Inflammatory macrophage (primary cell): ENCODE measurements around the gene KCTD13.
"Not testable (repeated sequence)": the region's sequence is repeated elsewhere in the genome, so short reads cannot be mapped to it uniquely, and the experiment has no call there.

Experiments
- DNase-seq, 2 donors: peaks; one replicate each; pipeline ENCODE4 v3.0.0-alpha.2; 2020 to 2022
- total RNA-seq, 18 experiments: gene quantifications; one replicate each; lab custom pipeline; 2026; ENCODE audit warnings: mixed read lengths in 6 of 18, inconsistent platforms in 2 of 18; lab: John Stamatoyannopoulos, UW

The KCTD13 gene, protein sequence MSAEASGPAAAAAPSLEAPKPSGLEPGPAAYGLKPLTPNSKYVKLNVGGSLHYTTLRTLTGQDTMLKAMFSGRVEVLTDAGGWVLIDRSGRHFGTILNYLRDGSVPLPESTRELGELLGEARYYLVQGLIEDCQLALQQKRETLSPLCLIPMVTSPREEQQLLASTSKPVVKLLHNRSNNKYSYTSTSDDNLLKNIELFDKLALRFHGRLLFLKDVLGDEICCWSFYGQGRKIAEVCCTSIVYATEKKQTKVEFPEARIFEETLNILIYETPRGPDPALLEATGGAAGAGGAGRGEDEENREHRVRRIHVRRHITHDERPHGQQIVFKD
- total RNA-seq, result 5.9 to 25.2 (median 10.8) reads per million in 18 experiments

- peak; percentile 92 for DNase-seq
These were observed at the start of gene KCTD13 for GRCh38 chr16:29925781-29926710. Gene KCTD13 (minus strand): TSS chr16:29926226. CDS start chr16:29926033, 193 bp downstream.

DNA sequence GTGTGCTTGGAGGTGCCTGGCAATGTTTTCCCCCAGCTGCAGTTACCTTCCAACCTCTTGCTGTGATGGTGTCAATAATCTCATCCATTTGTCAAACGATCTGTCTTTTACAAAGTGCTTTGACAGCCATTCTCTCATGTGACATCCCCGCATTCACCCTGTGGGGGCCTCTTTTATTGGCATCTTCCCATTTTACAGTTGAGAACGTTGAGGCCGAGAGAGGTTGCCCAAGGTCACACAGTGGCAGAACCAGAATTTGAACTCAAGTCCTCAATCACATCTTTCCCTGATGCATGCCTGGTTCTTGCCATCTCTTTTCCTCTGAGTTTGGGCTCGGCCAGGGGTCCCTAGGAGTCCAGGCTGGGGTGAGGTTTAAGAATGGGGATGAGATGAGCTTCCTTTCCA is 49.1 kb upstream of the KCTD13 start:
- DNase-seq, result no peak

GRCh38 chr16:29974291-29975133 is 48.5 kb upstream of the KCTD13 start:
- peak; percentile 67 to 75 for DNase-seq

DNA sequence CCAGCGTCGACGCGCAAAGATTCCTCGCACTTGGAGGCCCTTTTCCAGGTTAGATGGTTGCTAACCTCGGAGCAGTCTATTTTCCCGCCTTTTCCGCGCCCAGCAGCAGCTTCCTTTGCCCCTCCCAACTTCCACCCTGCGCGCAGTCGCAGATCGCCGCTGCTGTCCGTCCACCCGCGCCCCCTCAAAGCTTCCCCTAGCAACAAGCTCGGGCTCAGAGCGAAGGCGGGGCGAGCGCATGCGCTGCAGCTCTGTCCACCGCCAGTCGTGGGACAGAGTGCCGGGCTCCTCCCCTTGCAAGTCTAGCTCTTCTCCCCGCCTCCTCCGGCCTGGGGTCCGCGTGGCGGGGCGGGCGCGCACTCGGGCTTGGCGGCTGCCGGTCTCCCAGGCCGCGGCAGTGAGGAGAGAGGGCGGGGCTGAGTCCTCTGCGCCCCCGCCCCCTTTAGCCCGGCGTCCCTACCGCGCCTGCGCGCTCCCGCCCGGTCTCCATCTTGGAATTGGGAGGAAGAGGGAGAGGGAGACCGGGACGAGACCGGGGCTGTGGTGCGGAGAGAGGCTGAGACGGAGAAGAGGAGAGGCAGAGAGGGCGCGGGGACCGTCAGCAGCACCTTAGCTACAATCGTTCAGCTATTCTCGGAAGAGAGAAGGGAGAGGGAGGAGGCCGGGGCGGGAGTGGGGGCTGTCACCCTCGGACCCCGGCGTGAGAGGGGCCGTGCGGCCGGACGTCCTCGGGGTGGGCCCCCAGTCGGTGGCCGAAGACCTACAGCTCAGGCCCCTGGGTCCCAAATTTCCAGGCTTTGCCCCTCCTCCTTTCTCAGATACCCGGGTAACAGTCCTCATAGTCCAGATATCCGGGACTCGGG is 47.6 kb upstream of the KCTD13 start, which contains the start of gene TAOK2:
TAOK2 (plus strand) TSS at position 485 of the 863 bp plus-strand sequence. CDS start 3,905 bp downstream, outside the sequence.
- peak; percentile 99 for DNase-seq

DNA sequence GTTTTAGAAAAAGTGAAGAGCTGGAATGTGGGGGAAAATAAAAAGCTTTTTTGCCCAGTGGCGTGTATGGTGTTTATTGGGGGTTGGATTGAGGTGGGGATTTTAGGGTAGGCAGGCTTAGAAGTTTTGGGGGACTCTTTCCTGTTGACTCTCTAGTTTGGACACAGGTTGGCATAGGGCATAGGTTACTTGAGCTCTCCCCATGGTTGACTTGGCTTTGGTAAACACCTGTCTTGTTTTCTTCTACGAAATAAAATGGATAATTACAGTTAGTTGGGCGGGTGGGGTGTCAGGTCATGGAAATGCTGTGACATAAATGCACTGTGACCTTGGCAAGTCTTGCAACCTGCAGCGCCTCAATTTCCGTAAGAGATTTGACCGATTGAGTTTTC is 47.0 kb upstream of the KCTD13 start:
- DNase-seq, result no peak

GRCh38 chr16:29972500-29972899 is 46.5 kb upstream of the KCTD13 start:
- no peak for DNase-seq

DNA sequence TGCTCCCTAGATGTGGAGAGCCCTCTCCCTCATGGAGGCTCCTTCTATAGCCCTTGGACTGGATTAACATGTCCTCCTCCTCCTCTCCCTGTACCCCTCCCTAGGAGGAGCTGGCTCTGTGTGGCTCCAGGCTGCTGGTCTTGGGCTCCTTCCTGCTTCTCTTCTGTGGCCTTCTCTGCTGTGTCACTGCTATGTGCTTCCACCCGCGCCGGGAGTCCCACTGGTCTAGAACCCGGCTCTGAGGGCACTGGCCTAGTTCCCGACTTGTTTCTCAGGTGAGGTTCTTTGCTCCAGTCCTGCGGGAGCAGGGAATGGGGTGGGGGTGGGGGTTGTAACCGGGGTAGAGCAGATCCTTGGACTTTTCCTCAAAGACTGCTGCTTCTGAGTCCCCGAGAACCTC is 45.3 kb upstream of the KCTD13 start:
- no peak for DNase-seq

- DNase-seq, result no peak
These were observed 42.2 kb upstream of the KCTD13 start for GRCh38 chr16:29968205-29968604.

DNA sequence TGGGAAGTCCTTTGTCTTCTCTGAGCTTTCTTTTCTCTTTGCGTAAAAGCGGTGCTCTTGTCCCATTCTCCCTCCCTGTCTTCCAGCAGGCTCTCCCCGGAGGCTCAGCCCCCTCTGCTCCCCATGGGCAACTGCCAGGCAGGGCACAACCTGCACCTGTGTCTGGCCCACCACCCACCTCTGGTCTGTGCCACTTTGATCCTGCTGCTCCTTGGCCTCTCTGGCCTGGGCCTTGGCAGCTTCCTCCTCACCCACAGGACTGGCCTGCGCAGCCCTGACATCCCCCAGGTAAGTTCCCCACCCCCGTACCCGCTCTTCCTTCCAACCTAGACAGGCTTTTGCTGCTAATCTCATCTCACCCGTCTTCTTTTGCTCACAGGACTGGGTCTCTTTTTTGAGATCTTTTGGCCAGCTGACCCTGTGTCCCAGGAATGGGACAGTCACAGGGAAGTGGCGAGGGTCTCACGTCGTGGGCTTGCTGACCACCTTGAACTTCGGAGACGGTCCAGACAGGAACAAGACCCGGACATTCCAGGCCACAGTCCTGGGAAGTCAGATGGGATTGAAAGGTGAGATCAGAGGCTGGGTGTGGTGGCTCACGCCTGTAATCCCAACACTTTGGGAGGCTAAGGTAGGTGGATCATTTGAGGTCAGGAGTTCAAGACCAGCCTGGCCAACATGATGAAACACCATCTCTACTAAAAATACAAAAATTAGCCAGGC is 37.2 kb upstream of the KCTD13 start:
- DNase-seq, result no peak

DNA sequence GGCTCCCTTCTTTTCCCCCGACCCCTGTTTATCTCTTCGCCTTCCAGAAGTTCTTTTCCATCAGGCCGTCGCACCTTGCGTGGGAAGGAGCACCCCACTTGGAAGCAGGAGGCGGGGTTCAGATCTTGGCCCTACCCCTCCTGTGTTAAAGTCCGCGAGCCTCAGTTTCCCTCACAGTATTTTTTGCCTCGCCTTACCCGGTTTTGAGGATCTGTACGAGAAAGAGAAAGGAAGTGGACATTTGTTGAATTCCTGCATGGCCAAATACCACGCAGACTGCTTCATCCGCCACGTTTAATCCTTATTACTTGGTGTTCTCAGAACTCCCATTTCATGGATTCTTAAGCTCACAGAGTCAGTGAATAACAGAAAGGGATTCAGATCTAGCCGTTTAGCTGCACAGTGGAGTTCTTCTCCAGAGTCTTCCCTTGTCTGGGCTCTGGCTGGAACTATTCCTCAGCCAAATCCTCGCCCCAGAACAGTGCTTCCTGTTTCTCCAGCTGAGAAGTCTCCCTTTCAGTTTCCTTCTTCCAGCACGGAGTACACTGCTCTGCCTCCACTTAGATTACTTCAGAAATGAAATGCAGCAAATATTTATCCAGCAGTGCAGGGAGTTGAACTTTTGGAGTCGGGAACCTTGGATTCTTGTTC is 36.4 kb upstream of the KCTD13 start:
- peak; percentile 61 to 71 for DNase-seq

- peak; percentile 95 to 96 for DNase-seq
These were observed 35.7 kb upstream of the KCTD13 start, which contains the start of gene TMEM219 for GRCh38 chr16:29961479-29962343. Gene TMEM219 (plus strand): TSS chr16:29962079. CDS start chr16:29963144, 1,065 bp downstream.

DNA sequence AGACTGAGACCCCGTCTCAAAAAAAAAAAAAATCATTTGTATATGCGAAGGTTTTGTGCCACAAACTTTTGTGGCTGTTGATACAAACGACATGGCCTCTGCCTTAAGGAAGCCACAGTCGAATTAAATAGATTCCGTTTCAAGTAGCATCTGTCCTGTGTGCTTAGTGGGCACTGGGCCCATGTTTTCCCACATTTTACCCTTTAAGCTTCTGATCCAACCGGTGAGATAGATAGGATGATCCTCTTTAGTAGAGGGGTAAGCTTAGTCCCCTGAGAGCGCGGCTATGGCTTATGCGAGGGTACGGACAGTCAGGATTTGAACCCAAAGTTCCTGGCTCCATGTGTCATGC is 35.1 kb upstream of the KCTD13 start:
- no peak for DNase-seq

GRCh38 chr16:29959821-29960220 is 33.8 kb upstream of the KCTD13 start:
- DNase-seq, result not testable (repeated sequence)

GRCh38 chr16:29959293-29959692 is 33.3 kb upstream of the KCTD13 start:
- DNase-seq, result no peak

GRCh38 chr16:29958756-29959155 is 32.7 kb upstream of the KCTD13 start:
- no peak for DNase-seq

DNA sequence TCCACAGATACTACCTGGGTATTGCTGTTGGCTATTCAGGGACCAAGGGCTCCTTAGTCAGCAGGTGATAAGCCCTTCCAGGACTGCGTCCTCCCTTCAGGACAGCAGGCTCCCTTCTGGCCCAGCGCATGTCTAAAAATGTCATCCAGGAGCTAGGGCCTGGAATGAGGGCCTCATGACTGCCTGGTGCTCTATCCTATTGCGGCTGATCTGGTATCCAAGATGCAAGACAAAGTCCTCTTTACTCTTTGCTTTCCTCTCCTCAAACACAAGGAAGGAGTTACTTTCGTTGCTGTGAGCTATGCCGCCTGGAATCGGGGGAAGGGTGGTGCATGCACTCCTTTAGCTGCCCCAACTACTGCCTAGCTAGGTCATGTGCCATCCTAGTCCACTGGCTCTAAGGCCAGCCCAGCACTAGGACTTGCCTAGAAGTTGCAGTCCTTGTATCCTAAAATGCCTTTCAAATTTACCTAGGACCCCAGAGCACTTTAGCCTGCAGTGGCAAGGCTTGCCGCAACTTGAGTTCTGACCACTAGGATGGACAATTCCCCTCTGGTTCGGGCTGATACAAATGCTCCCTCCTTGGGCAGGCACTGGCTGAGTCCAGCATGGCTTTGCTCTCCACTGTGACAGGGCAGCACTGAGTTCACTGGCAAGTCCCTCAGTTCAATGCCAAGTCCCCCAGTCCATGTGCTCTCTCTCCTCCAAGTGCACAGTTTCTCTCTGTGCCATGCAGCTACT is 25.8 kb upstream of the KCTD13 start:
- DNase-seq, result no peak

GRCh38 chr16:29950806-29951461 is 24.9 kb upstream of the KCTD13 start:
- DNase-seq, result no peak

GRCh38 chr16:29947897-29948296 is 21.9 kb upstream of the KCTD13 start:
- no peak for DNase-seq
